PFSK-1 (cell line): ENCODE results near the gene NAA20.

Source experiments
- FOXP2 ChIP-seq: optimal IDR thresholded peaks from 2 replicates; pipeline ENCODE3; 2011; ENCODE audit warnings: borderline replicate concordance, control low read depth, inconsistent platforms; ENCODE audit not compliant: insufficient read depth; ENCODE audit errors: extremely low read length, extremely low read depth
- POLR2AphosphoS5 ChIP-seq: IDR thresholded peaks from 2 replicates; pipeline ENCODE4 v1.6.1; 2012; ENCODE audit warnings: low read depth, mild to moderate bottlenecking, control low read depth, low read length, moderate library complexity
- SIN3A ChIP-seq: IDR thresholded peaks from 2 replicates; pipeline ENCODE4 v1.6.1; 2012; ENCODE audit warnings: mild to moderate bottlenecking, low read length, moderate library complexity, borderline replicate concordance; ENCODE audit not compliant: insufficient read depth
- TAF1 ChIP-seq: IDR thresholded peaks from 2 replicates; pipeline ENCODE4 v1.6.1; 2012; ENCODE audit warnings: low read length, control low read depth, borderline replicate concordance; ENCODE audit not compliant: insufficient read depth

GRCh38 chr20:19986419-19986818 is 30.7 kb upstream of the NAA20 start:
- TF ChIP-seq FOXP2 (no peak), POLR2AphosphoS5 (no peak), TAF1 (no peak), SIN3A (no peak)
